ENCODE results near the gene MYO1E. TPM values are rescaled to one million over a fixed set of nuclear protein-coding genes. Genes with fewer than 3 reads are reported as not detected.
"Not testable (repeated sequence)": the region's sequence is repeated elsewhere in the genome, so short reads cannot be mapped to it uniquely, and the experiment has no call there.

Gene MYO1E
- total RNA-seq, 2 experiments from 2014 or later: 51.9 to 57.5 TPM

DNA sequence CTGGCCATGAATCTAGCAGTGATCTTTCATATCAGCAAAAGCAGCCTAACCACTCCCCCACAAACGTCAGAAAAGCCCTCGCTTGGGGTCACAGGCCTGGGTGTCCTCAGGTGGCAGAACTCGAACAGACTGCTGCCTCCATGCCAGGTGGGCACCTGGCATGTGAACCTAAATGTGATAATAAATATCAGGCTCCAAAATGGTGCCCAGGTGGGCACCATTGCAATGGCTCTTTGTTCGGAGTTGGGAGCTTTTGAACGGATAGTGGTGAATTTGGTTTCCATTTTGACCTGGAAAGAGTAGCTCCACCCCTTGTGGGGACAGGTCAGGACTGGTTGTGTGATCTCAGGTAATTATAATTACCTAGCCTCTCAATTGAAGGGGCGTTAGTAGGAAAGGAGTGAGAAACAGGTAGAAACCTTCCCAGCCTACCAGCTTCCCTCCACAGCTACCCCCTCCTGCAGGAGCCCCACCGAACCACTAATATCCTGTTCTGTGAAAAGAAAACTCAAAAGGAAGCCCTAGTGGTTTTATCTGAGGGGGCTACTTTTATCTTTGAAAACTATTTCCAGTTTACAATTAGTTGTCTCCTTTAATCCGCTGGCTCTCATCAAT, 18.1 kb downstream of the MYO1E start:
- ChIA-PET POLR2A (no interaction called here), CTCF (no interaction called here)

DNA sequence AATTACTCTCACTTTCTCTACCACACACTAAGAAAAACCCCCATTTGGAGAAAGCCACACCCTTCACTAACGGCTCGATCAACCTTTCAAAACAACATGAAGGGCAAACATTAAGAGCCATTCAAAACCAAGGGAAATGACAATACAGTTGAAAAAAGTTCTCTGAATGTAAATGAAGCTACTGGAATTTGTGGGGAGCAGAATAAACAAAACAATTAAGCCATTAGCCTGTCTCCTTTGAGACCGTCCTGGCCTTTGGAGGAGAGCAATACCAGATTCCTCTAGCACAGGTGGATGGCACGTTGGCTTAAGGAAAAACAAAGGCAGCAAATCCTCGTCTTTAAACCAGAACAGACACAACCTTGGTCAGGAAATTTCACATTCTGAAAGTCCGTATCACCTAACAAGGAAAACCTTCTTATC, 18.7 kb downstream of the MYO1E start:
- CTCF ChIA-PET: no interaction called here
- POLR2A ChIA-PET: no interaction called here

- ChIA-PET CTCF (no interaction called here), POLR2A (no interaction called here)
These were observed 20.0 kb downstream of the MYO1E start for GRCh38 chr15:59352683-59353082.

- ChIA-PET CTCF (interaction anchor here (0.6 kb wide), 1 partner anchor 13 kb away, joined by 3 read pairs; no protein-coding TSS in a partner anchor), POLR2A (no interaction called here)
These were observed 20.5 kb downstream of the MYO1E start for GRCh38 chr15:59352189-59352588.

GRCh38 chr15:59350421-59350732, 22.3 kb downstream of the MYO1E start:
- ChIA-PET POLR2A (no interaction called here), CTCF (no interaction called here)

DNA sequence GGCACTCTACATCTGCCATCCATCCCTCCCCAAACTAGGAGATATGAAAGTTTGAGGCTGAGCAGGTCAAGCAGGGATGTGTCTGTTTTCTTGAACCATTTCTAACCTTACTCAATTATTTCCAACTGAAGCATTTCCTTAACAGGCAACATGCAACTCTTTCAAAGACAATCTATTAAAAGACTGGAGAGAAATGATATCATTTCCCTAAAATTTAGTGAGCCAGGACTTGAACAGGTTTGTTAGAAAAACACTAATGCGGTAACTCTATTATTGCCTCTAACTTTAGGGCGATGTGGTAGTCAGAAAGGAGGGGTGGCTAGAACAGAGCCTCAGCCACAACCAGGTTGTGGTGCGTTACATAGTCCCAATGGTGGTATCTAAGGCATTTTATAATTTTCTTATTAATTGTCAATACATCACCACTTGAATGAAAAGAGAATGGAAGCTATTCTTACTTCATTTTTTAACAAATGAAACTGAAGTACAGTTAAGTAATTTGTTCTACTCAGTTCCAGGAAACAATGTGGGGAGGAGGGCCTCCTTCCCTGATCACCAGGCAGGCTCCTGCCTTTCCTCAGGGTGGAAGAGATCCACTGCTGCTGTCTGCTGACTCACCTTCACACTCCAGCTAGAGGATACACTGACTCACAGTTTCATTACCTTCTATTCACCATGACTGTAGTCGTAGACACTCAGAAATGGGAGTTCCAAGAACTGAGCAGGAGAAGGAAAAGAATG, 22.8 kb downstream of the MYO1E start:
- ChIA-PET CTCF (no interaction called here), POLR2A (no interaction called here)

GRCh38 chr15:59347915-59348314, 24.8 kb downstream of the MYO1E start:
- CTCF ChIA-PET: no interaction called here
- POLR2A ChIA-PET: no interaction called here

DNA sequence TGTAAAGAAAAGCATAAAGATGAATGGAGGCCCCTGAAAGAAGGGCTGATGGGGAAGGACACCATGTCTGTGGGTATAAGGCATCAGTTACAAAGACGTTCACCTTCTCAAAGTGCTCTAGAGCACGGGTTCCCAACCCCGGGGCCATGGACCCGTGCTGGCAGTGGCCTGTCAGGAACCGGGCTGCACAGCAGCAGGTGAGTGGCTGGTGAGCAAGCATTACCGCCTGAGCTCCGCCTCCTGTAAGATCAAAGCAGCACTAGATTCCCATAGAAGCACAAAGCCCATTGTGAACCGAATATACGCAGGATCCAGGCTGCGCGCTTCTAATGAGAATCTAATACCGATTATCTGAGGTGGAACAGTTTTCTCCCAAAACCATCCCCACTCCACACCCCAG, 25.7 kb downstream of the MYO1E start:
- CTCF ChIA-PET: no interaction called here
- POLR2A ChIA-PET: no interaction called here

GRCh38 chr15:59345326-59345725, 27.3 kb downstream of the MYO1E start:
- POLR2A ChIA-PET: interaction anchor here (0.9 kb wide), 1 partner anchor 55 kb away, joined by 6 read pairs; no protein-coding TSS in a partner anchor
- CTCF ChIA-PET: no interaction called here

DNA sequence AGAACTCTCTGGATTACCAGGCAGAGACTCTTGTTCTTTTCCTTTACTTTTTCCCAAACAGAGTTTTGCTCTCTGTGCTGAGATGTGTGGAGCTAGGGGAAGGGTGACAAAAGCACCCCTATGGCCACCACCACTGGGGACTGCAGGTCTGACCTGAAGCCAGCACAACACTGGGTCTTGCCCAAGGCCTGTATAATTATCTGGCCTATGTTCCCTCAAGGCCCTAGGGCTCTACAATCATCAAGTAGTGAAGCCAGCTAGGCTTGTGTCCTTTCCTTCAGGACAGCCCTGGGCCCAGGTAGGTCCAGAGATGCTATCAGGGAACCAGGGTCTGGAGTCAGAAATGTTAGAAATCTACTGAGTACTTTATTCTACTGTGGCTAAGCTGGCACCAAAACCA, 28.4 kb downstream of the MYO1E start:
- POLR2A ChIA-PET: interaction anchor here (0.9 kb wide), 1 partner anchor 56 kb away, joined by 6 read pairs; no protein-coding TSS in a partner anchor
- CTCF ChIA-PET: no interaction called here

- CTCF ChIA-PET: interaction anchor here (0.7 kb wide), 2 partner anchors 336 to 819 kb away, joined by 3 to 5 read pairs; no protein-coding TSS in a partner anchor
- POLR2A ChIA-PET: no interaction called here
These were observed 32.3 kb downstream of the MYO1E start for GRCh38 chr15:59340325-59340724.

GRCh38 chr15:59339252-59339672, 33.4 kb downstream of the MYO1E start:
- ChIA-PET CTCF (no interaction called here), POLR2A (no interaction called here)

GRCh38 chr15:59338414-59338813, 34.3 kb downstream of the MYO1E start:
- CTCF ChIA-PET: no interaction called here
- POLR2A ChIA-PET: no interaction called here

- POLR2A ChIA-PET, CTCF ChIA-PET: not testable (repeated sequence)
These were observed 35.9 kb downstream of the MYO1E start for GRCh38 chr15:59336725-59337124.

- POLR2A ChIA-PET: no interaction called here
These were observed 37.4 kb downstream of the MYO1E start for GRCh38 chr15:59335207-59335786.

GRCh38 chr15:59334076-59334415, 38.6 kb downstream of the MYO1E start:
- CTCF ChIA-PET: no interaction called here
- POLR2A ChIA-PET: no interaction called here

More at GRCh38 chr15:59335207-59335786, 37.4 kb downstream of the MYO1E start:
- CTCF ChIA-PET: no interaction called here

- CTCF ChIA-PET: no interaction called here
- POLR2A ChIA-PET: no interaction called here
These were observed 39.1 kb downstream of the MYO1E start for GRCh38 chr15:59333401-59334075.

- CTCF ChIA-PET: interaction anchor here (0.8 kb wide), 1 partner anchor 9 kb away, joined by 3 read pairs; no protein-coding TSS in a partner anchor
These were observed 40.7 kb downstream of the MYO1E start for GRCh38 chr15:59332009-59332408.

DNA sequence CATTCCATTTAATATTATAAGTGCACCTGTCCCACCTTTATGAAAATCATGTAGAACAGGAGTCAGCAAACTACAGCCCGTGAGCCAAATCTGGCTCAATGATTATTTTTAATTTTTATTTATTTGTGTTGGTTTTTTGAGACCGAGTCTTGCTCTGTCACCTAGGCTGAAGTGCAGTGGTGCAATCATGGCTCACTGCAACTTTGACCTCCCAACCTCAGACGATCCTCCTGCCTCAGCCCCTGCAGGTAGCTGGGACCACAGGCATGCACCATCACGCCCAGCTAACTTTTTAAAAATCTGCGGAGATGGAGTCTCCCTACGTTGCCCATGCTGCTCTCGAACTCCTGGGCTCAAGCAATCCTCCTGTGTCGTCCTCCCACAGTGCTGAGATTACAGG, 42.0 kb downstream of the MYO1E start:
- ChIA-PET CTCF (no interaction called here), POLR2A (no interaction called here)

More at GRCh38 chr15:59332009-59332408, 40.7 kb downstream of the MYO1E start:
- POLR2A ChIA-PET: no interaction called here

GRCh38 chr15:59329570-59330350, 42.9 kb downstream of the MYO1E start:
- ChIA-PET CTCF (no interaction called here), POLR2A (no interaction called here)

All from activated CD8-positive, alpha-beta memory T cell treated with anti-CD3 and anti-CD28 coated beads for 36 hours (primary cell).